Subcutaneous adipose tissue (tissue), 4 donors: ENCODE results near the gene SAMD4B. TPM values are rescaled to one million over a fixed set of nuclear protein-coding genes. Genes with fewer than 3 reads are reported as not detected.

ENCODE experiments used
- total RNA-seq, 4 donors: library from RNA; depleted of rRNA; stranded (reverse); fragments of >200 nt; gene quantifications; one replicate each; pipeline ENCODE4 v1.1.0, GENCODE V29; 2016
- TF ChIP-seq, protein P1 (sequence below): fragments of 450-650 bp; IDR thresholded peaks from one replicate; pipeline ENCODE4 v1.5.1; 2016; ENCODE audit warnings: low read depth, mild to moderate bottlenecking, control low read depth, antibody characterized with exemption, moderate library complexity

The SAMD4B gene
- total RNA-seq, 4 donors from 2014 or later, result 45.9 to 83.8 (median 49.4) TPM

DNA sequence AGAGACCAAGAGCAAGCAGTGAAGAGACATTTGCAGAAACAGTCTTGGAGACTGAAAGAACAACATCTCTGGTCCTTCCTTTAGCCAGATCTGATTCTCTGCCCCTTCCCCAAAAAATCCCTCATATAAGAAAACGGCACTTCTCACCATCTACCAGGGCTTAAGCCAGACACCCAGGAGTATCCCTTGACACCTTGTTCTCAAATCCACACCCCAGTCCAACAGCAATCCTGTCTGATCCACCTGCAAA lies 68.5 kb downstream of the SAMD4B start:
- TF ChIP-seq, protein P1, sequence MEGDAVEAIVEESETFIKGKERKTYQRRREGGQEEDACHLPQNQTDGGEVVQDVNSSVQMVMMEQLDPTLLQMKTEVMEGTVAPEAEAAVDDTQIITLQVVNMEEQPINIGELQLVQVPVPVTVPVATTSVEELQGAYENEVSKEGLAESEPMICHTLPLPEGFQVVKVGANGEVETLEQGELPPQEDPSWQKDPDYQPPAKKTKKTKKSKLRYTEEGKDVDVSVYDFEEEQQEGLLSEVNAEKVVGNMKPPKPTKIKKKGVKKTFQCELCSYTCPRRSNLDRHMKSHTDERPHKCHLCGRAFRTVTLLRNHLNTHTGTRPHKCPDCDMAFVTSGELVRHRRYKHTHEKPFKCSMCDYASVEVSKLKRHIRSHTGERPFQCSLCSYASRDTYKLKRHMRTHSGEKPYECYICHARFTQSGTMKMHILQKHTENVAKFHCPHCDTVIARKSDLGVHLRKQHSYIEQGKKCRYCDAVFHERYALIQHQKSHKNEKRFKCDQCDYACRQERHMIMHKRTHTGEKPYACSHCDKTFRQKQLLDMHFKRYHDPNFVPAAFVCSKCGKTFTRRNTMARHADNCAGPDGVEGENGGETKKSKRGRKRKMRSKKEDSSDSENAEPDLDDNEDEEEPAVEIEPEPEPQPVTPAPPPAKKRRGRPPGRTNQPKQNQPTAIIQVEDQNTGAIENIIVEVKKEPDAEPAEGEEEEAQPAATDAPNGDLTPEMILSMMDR, result no peak

DNA sequence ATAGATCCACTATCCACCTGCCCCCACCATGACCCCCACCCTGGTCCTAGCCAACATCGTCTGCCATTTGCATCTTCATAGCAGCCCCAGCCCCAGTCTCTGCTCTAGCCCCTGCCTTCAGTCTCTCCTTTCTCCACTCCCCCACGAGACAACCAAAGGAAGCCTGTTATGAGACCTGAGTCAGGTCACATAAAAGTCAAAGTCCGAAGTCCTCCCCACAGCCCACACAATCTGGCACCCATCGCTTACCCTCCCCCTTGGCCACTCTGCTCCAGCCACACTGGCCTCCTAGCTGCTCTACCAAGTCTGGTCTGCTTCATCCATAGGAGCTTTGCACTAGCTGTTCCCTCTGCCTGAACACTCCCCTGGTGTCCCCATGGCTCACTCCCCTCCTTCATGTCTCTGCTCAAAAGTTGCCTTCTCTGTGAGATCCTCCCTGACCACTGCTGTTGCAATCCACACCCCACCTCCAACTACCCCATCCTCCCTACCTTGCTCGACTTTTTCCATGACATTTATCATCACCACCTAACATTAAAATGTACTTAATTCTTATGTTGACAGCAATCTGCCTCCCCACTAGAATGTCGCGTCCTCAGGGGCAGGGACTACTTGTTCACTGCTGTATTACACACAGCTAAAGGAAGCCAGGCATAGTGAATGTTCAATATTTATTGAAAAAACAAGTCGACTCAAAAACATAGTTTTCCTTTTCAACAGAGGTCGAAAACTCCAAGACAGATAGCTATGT lies 69.0 kb downstream of the SAMD4B start:
- TF ChIP-seq, protein P1, result no peak

- TF ChIP-seq, protein P1, result no peak
Observed at GRCh38 chr19:39411832-39412099, 69.5 kb downstream of the SAMD4B start.

- TF ChIP-seq, protein P1, result no peak
Observed at GRCh38 chr19:39412100-39412866, 70.1 kb downstream of the SAMD4B start, which contains the start of gene PLEKHG2. Gene PLEKHG2 (plus strand): TSS chr19:39412669. CDS start chr19:39414087, 1,418 bp downstream.

DNA sequence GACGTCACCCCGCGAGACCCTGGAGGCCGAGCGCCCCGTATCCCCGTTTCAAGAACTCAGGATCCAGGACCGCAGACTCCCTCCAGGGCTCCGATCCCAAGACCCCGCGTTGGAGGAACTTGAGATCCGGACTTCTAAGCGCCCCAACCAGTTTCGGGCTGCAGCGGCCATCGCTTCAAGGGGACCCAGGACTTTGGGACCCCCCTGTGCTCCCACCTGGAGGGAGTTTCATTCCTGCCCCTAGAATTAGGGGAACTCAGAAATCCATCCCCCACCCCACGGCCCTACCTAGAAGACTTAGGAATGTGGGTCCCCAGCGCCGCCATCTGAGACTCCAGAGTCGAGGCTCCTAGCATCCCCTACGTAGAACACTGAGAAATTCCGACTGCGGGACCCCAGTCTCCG lies 70.6 kb downstream of the SAMD4B start:
- TF ChIP-seq, protein P1, result no peak

DNA sequence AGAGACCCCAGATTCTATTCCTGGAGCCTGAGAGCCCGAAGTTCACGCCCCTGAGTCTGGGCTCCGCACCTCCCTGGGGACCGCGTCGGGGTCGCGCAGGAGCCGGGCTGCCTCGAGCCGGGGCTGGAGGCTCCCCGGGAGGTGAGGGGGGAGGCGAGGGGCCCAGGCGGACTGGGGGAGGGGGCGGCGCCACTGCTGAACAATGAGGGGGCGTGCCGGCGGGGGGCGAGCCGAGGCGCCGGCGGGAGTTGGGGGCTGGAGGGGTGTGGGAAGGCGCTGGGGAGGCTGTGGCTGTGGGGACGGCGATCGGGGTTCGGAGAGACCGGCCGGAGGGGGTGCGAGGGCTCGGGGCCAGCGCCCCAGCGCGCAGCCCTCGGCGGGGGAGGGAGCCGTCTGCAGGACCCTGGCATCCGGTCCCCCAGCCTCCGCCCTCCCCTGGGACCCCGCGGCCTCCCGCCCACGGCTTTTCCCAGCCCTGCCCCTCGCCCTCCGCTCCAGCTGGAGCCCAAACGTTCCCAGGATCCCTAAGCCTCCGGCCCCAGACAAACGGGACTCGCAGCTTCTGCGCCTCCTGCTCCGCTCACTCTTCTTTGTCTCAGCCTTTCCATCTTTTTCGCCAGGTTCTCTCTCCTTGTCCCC lies 71.2 kb downstream of the SAMD4B start:
- TF ChIP-seq, protein P1, result no peak

- TF ChIP-seq, protein P1, result no peak
Observed at GRCh38 chr19:39413911-39414608, 71.8 kb downstream of the SAMD4B start.
